ENCODE measurements around the gene DNAH2.

The DNAH2 gene

DNA sequence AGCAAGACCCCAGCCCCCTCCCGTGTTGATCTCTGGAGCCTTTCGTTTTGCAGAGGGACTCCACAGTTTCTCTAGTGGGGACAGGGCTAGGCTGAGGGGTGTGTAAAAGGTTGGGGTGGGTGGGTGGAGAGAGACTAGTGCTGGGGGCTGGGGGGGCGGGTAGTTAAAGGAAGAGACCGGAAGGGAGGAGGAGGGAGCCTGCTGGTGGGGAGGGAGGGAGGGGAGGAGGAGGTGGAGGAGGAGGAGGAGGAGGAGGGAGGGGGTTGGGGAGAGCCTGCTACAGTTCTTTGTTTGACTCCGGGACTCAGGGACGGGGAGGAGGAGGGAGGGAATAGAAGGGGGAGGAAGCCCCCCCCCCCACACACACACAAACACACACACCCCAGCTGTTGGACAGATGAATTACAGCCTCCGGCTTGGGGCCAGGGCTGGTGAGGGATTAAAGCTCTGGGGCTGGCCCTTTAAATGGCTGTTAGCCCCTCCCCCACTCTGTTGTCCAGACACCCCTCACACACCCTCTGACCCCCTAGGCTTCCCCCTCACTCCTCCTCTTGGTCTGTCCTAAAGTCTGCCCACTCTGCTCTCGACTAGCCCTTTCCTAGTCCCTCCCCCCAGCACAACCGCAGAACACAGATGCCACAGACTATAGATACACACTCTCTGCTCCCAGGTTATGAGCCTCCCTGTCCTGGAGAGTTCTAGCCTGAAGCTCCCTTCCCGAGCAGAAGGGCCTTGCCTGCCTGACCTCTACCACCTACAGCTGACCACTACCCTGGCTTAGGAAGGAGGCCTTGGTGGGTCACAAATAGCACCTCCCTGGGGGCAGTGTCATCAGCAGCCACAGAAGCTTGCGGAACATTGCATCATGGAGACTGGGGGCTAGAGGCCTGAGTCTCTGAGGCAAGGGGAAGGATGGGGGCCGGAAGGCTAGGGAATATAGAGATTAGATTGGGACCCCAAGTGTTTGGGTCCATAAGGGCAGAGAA, 120.8 kb downstream of the DNAH2 start:
- no peak for FAIRE-seq
- DNase-seq (ENCODE audit: low spot score) = no peak

DNA sequence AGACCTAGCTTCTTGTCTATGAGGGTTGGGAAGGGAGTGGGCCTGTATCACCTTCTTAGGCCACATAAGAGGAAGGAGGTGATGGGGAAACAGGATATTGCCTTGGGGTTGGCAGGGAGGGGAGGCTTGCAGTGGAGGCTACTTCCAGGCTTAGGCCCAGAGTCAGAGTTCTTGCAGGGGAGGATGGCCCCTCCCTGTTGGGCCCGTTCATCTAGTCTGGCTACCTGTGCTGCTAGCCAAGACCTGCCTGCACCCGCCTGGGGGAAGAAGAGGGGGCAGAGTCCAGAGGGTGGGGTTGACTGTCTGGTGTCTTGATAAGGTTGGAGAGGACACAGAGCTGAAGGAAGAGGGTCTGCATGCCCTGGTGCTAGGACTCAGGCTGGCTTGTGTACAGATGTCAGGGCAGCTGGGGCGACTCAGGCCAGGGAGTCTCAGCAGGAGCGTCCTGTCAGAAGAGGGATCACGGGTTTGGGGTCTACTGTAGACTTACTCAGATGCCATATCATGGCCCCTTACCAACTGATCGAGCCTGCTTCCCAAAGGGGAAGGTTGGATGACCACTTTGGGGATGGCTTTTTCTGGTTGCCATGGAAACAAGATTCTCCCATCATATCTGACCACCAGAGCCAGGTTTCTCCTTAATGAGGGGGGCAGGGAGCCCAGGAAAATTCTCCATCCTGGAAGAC, 121.8 kb downstream of the DNAH2 start:
- no peak for DNase-seq (ENCODE audit: low spot score)
- no peak for FAIRE-seq

DNA sequence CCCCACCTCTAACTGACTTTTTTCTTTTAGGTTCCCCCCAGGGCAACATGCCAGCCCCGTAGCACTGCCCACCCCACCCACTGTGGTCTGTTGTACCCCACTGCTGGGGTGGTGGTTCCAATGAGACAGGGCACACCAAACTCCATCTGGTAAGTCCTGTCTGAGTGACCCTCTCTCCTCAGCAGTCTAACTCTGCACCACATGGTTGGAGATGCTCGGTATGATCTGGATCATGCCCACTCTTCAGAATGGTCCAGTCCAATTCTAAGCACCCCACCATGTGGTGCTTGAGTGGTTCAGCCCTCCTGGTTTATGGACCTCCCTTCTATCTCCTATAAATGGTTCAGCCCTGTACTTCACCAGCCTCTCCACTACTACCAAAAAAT, 122.3 kb downstream of the DNAH2 start:
- no peak for DNase-seq (ENCODE audit: low spot score)
- FAIRE-seq = no peak

DNA sequence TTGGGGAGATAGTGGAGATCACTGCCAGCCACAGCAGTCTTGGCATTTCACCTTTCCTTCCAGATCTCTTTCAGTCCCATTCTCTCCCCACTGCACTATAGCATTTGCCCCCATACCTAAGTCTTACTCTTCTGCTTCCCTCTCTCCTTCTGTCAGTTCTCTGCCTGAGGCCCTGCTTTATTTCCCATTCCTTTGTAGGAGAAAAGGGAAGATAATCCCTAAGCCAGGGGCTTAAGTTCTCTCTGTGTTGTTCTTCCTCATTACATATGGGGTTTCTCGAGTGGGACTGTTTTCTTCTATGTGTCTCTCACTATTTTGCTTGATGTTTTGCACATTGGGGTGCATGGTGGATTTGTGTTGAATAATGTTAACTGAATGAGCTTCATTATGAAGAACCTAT, 122.9 kb downstream of the DNAH2 start:
- FAIRE-seq (no peak), DNase-seq (ENCODE audit: low spot score) (no peak)

DNA sequence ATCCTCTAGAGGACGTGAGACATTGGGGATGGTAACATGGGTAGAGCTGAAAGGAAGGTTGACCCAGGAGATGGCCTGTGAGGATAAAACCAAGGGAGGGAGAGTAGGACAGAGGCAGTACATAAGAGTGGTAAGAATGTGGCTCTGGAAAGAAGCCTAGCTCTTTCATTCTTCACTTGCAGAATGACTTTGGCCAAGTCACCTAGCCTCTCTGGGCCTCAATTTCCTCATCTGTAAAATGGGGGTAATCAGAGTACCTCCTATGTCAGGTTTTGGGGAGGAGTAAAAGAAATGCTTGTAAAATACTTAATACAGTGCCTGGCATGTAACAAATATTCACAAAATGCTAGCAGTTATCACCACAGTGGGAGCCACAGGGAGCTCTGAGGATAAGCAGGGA, 123.3 kb downstream of the DNAH2 start:
- FAIRE-seq (no peak), DNase-seq (ENCODE audit: low spot score) (no peak)

DNA sequence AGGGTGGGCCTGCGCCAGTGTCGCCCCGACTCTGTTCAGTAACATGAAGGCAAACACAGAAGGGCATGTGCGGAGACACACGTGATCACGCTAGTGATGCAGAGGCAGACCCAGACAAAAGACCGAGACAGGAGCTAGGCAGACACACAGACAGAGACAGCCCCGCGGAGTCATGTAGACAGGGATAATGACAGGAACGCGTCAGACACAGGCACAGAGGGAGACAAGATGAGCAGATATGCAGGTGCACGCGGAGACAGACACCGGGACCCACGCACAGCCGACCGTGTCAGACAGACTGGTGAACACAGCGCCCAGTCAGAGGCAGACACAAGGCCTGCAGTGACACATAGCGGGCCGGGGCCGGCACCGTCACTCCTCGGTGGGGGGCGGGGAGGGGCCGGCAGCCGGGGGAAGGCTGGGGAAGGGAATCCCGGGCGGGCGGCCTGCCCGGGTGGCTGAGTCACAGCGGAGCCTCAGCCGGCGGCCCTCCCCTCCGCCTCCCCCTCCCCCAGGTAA, 123.9 kb downstream of the DNAH2 start:
- DNase-seq (ENCODE audit: low spot score) (peak; percentile 77), FAIRE-seq (peak; percentile 84)

DNA sequence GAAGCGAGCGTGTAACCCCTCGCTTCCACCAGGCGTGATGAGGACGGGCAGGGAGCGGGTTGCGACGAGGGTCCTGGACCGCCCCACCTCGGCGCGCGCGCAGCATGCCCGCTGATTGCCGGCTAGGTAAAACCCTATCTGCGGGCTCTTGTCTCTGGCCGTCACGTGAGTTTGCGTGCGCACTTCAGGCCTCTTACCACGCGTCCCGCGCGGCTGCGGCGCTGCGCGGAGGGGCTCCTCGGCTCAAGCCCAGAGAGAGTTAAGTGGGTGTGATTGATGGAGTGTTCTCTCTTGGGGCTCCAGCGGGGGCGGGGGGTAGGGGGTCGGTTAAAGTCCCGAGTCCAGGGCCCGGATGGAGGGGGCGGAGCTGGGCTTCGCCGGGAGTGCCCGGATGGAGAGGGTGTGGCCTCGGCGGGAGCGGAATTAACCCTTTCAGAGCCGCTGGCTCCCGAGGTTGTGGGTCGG, 124.4 kb downstream of the DNAH2 start:
- DNase-seq (ENCODE audit: low spot score) (peak; percentile 68), FAIRE-seq (peak; percentile 52)

DNA sequence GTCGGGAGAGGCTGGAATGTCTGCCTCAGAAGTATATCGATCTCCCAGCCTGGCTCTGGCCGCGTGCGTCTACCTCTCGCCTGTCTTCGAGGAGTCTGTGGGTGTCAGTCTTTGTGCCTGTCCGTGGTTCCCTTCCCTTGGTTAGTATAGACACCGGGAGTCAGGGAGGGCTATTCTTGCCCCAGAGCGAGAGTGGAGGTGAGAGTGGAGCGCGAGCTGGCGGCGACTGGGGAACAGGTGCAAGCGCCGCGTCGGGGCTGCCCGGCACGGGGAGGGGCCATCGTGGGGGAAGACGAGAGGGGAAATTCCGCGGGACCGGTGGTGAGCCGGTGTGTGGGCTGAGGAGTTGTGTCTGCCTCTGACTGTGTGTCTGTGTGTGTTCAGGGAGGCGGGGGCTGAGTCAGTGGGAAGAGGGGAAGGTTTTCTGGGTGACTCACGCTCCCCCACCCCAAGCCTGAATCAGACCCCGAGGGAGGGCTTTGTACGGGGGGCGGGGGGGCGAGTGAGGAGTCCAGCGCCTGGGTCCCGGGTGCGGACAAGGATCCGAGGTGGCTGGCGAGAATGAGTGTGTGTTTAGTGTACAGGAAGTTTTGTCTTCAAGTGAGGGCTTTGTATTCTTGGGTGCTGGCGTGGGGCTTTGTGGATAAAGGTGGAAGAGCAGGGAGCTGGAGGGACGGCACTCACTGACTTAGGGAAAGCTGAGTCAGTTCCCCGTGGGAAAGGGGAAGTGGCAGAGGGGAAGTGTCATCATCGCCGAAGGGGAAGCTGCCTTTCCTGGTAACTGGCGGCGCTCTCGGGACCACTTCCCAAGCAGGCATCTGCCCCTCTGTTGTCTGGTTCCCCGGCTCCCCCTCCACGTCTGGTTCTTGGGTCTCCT, 125.1 kb downstream of the DNAH2 start:
- no peak for DNase-seq (ENCODE audit: low spot score)
- FAIRE-seq = no peak

DNA sequence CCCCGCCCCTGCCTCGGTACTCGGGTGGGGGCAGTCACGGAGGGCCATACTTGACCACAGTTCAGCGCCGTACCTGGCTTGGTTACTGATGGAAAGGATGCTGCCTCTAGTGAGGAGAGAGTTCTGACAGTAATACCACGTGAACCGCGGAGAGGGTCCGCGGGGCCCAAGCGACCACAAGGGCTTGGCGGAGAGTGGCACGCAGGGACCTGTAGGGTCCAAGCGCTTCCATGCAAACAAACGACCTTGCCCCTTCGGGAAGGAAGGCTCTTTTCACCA, 125.7 kb downstream of the DNAH2 start:
- DNase-seq (ENCODE audit: low spot score) (no peak), FAIRE-seq (no peak)

DNA sequence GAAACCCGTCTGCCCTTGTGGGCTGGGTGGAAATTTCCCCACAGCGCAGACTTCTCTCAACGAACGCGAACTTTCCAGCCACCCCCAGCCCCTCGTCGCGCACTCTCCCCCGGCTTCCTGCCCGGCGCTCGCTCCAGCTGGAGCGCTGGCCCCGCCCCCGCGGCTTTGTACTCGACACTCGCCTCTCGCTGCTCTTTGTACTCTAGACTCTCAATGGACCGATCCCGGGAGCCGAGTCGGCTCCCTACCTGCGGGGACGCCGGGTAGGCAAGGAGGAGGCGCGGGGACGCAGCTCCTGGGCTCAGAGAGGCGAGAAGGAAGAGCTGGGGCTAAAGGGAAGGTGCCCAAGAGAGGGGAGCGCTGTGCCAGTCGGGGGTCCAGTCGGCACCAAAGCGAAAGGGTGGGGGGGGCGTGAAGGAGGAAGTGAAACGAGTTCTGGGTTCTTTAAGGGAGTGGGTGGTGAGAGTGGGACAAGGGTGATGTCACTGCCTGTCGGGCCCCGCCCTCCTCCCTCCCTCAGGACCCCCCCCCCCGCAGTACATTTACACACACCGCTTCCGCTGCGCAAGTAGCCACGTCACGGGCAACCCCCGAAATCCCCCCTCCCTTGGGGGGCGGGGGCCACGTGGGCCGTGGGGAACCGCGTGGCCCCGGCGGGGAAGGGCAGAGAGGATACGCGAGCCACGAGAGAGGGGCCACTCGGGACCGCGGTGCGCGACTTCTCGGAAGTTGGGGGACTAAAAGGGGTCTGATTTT, 126.2 kb downstream of the DNAH2 start:
- FAIRE-seq = no peak
- peak; percentile 62 for DNase-seq (ENCODE audit: low spot score)

DNA sequence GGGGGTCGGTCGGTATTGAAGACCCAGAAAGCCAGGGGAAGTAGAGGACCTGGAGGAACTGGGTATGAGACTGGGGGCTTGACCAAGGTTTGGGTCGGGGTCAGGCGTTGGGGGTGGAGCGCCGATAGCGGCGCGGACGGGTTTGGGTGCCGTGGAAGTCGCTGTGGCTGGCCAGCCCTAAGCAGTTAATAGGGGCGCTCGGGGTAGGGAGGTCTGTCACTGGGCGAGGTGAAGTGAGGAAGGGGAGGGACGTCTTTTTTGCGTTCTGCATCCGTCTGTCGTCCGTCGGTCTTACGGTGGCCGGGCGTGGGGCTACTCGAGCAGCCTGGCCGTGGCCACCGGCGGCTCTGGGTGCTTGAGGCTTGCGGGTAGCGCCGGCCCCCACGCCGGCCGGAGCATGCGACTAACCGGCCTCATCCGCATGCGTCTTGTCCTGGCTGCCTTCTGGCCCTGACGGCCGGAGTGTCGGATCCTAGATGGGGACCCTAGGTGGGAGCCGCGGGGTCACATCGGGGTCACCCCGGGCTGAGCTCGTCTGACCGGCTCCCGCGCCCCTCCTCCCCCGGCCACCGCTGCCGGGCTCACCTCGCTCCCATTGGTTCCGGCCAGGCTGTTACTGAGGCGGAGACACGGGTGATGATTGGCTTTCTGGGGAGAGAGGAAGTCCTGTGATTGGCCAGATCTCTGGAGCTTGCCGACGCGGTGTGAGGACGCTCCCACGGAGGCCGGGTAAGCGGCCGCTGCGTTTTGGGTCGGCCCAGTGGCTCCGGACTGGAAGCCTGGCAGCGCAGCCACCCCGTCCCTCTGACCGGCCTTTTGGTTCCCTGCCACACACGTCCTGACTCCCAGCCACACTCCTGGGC, 127.0 kb downstream of the DNAH2 start:
- DNase-seq (ENCODE audit: low spot score) (peak; percentile 86), FAIRE-seq (no peak)

DNA sequence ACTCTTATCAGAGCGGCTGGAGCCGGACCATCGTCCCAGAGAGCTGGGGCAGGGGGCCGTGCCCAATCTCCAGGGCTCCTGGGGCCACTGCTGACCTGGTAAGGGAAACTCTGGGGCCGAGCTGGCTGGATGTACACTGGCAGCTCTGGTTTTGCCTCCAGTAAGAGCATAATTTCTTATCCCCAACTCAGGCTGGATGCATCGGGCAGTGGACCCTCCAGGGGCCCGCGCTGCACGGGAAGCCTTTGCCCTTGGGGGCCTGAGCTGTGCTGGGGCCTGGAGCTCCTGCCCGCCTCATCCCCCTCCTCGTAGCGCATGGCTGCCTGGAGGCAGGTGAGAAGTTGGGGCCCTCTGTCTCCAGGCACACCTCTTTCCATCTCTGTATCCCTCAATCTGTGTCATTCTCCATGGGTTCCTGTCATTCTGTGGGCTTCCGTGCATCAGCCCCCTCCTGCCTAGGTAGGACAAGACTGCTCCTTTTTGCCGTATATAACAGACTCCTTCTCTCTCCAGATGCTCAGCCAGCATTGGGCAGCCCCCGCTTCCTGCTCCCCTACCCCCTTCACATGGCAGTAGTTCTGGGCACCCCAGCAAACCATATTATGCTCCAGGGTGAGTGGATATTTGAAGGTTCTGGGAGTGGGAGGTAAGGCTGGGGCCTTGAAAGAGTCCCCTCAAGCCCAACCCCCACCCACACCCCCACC, 128.0 kb downstream of the DNAH2 start:
- no peak for DNase-seq (ENCODE audit: low spot score)
- no peak for FAIRE-seq

DNA sequence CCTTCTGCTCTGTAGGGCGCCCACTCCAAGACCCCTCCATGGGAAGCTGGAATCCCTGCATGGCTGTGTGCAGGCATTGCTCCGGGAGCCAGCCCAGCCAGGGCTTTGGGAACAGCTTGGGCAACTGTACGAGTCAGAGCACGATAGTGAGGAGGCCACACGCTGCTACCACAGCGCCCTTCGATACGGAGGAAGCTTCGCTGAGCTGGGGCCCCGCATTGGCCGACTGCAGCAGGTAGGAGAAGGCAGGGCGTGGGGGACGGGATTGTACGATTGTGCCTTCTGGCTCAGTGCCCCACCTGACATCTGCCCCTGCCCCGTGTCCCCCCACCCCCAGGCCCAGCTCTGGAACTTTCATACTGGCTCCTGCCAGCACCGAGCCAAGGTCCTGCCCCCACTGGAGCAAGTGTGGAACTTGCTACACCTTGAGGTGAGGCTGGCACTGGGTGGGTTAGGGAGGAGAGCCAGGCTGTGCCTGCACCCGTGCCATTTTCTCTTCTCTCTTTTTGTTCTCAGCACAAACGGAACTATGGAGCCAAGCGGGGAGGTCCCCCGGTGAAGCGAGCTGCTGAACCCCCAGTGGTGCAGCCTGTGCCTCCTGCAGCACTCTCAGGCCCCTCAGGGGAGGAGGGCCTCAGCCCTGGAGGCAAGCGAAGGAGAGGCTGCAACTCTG, 128.7 kb downstream of the DNAH2 start:
- FAIRE-seq (no peak), DNase-seq (ENCODE audit: low spot score) (no peak)

DNA sequence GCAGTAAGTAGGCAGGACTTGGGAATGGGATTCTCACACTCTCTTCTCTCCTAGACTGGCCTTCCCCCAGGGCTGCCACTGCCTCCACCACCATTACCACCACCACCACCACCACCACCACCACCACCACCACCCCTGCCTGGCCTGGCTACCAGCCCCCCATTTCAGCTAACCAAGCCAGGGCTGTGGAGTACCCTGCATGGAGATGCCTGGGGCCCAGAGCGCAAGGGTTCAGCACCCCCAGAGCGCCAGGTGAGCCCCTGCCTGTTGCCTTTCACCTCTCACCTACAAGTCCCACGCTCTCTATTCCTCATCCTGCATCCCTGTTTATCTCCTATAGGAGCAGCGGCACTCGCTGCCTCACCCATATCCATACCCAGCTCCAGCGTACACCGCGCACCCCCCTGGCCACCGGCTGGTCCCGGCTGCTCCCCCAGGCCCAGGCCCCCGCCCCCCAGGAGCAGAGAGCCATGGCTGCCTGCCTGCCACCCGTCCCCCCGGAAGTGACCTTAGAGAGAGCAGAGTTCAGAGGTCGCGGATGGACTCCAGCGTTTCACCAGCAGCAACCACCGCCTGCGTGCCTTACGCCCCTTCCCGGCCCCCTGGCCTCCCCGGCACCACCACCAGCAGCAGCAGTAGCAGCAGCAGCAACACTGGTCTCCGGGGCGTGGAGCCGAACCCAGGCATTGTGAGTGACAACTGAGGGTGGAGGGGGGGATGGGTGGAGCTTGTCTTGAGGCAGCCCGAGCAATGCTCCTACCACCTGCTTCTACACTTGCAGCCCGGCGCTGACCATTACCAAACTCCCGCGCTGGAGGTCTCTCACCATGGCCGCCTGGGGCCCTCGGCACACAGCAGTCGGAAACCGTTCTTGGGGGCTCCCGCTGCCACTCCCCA, 129.5 kb downstream of the DNAH2 start:
- DNase-seq (ENCODE audit: low spot score) (no peak), FAIRE-seq (no peak)

DNA sequence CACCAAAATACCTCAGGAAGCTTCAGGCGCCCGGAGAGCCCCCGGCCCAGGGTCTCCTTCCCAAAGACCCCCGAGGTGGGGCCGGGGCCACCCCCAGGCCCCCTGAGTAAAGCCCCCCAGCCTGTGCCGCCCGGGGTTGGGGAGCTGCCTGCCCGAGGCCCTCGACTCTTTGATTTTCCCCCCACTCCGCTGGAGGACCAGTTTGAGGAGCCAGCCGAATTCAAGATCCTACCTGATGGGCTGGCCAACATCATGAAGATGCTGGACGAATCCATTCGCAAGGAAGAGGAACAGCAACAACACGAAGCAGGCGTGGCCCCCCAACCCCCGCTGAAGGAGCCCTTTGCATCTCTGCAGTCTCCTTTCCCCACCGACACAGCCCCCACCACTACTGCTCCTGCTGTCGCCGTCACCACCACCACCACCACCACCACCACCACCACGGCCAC, 130.6 kb downstream of the DNAH2 start:
- FAIRE-seq = no peak
- DNase-seq (ENCODE audit: low spot score) = no peak

DNA sequence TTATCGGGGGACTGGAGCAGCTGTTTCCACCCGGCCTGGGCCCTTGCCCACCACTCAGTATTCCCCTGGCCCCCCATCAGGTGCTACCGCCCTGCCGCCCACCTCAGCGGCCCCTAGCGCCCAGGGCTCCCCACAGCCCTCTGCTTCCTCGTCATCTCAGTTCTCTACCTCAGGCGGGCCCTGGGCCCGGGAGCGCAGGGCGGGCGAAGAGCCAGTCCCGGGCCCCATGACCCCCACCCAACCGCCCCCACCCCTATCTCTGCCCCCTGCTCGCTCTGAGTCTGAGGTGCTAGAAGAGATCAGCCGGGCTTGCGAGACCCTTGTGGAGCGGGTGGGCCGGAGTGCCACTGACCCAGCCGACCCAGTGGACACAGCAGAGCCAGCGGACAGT, 131.2 kb downstream of the DNAH2 start:
- no peak for DNase-seq (ENCODE audit: low spot score)
- FAIRE-seq = no peak

DNA sequence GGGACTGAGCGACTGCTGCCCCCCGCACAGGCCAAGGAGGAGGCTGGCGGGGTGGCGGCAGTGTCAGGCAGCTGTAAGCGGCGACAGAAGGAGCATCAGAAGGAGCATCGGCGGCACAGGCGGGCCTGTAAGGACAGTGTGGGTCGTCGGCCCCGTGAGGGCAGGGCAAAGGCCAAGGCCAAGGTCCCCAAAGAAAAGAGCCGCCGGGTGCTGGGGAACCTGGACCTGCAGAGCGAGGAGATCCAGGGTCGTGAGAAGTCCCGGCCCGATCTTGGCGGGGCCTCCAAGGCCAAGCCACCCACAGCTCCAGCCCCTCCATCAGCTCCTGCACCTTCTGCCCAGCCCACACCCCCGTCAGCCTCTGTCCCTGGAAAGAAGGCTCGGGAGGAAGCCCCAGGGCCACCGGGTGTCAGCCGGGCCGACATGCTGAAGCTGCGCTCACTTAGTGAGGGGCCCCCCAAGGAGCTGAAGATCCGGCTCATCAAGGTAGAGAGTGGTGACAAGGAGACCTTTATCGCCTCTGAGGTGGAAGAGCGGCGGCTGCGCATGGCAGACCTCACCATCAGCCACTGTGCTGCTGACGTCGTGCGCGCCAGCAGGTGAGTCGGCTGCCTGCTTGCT, 131.7 kb downstream of the DNAH2 start:
- DNase-seq (ENCODE audit: low spot score) (no peak), FAIRE-seq (no peak)

Data from urothelium cell line (cell line).